ENCODE data around the gene ANKEF1.

DNA sequence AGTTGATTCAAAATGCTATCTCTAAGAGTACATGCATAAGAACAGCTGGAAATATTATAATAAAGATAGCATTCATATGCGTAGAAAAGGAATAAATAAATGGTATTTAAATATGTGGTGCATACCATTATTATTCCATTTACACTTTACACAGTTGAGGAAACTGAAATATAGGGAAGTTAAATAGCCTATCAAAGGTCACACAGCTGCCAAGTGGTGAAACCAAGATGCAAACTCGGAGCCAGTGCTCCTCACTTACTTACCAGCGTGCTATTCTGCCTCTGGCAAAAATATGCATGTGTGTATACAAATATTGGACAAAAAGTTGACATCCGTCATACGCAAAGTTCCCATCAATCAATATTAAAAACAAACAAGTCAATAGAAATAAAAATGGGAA, 22.3 kb upstream of the ANKEF1 start:
- TF ChIP-seq CTCF (IDR thresholded peaks at IDR 0.05), result no peak
- no peak for TF ChIP-seq EP300 (IDR thresholded peaks at IDR 0.05)
- TF ChIP-seq POLR2A (IDR thresholded peaks at IDR 0.05), result no peak
